K562 treated with DMSO at 1 percent for 4 hours (cell line): ENCODE measurements around the gene EML5. TPM values are rescaled to one million over a fixed set of nuclear protein-coding genes. Genes with fewer than 3 reads are reported as not detected.

ENCODE experiments used
- total RNA-seq: library from RNA; unstranded; fragments of 300-600 nt; gene quantifications from 2 replicates; pipeline ENCODE4 v1.2.3, GENCODE V29; 2022; ENCODE audit not compliant: insufficient read depth

Gene EML5
- total RNA-seq, result not detected in 2 replicates

GRCh38 chr14:88792473-88793258 is at the start of gene EML5:
Gene EML5, minus strand, starts transcription at chr14:88792953. Its CDS starts 450 bp downstream, at chr14:88792503.

GRCh38 chr14:88824314-88825077 is 31.7 kb upstream of the EML5 start, which contains the start of gene TTC8:
Gene TTC8, plus strand, starts transcription at chr14:88824651. Its CDS starts 57 bp downstream, at chr14:88824708.

GRCh38 chr14:88562831-88563686 is 229.7 kb downstream of the EML5 start, which contains the start of gene ZC3H14:
Gene ZC3H14, plus strand, starts transcription at chr14:88563037. Its CDS starts 97 bp downstream, at chr14:88563134.

Other genes with a start within 250 kb of the EML5 start
- gene PTPN21, start 237.9 kb downstream of the EML5 start, total RNA-seq, result 0.49 and 1.0 TPM in 2 replicates
- 18.7 and 22.3 TPM in 2 replicates for gene ZC3H14, start 229.9 kb downstream of the EML5 start, total RNA-seq
- 4.1 and 5.3 TPM in 2 replicates for gene TTC8, start 31.7 kb upstream of the EML5 start, total RNA-seq